Neutrophil (primary cell): ENCODE results near the gene PSIP1.

Experiments used
- H3K27ac ChIP-seq: fragments of 200-600 bp; sonication (generic); 2 replicates; pipeline ENCODE4 v1.5.1; 2016; ENCODE audit warnings: mild to moderate bottlenecking, moderate library complexity
- H3K27me3 ChIP-seq: fragments of 200-600 bp; sonication (generic); 2 replicates; pipeline ENCODE4 v1.6.0; 2016; ENCODE audit warnings: mild to moderate bottlenecking
- H3K36me3 ChIP-seq: fragments of 200-600 bp; sonication (generic); 2 replicates; pipeline ENCODE4 v1.5.1; 2017
- H3K4me1 ChIP-seq, 2 experiments: fragments of 200-600 bp in 1 of 2; sonication (generic) in 1 of 2; 1 replicate in 1 of 2; 2 replicates in 1 of 2; pipeline versions ENCODE4 v1.5.1 to v1.6.1; 2013 to 2016; ENCODE audit warnings: low read depth in 1 of 2, low read length in 1 of 2, mild to moderate bottlenecking in 1 of 2, moderate library complexity in 1 of 2; ENCODE audit not compliant: control insufficient read depth in 1 of 2, insufficient read depth in 1 of 2
- H3K4me3 ChIP-seq, 2 experiments: fragments of 200-600 bp in 1 of 2; sonication (generic) in 1 of 2; 1 replicate in 1 of 2; 2 replicates in 1 of 2; pipeline ENCODE4 v1.5.1; 2013 to 2016; ENCODE audit warnings: low read depth in 1 of 2, low read length in 1 of 2, mild to moderate bottlenecking in 1 of 2, moderate library complexity in 1 of 2
- H3K9me3 ChIP-seq: fragments of 200-600 bp; sonication (generic); 2 replicates; pipeline ENCODE4 v1.5.1; 2016
- CTCF ChIP-seq: fragments of 200-600 bp; sonication (generic); IDR thresholded peaks from 2 replicates; pipeline ENCODE4 v1.5.1; 2016; ENCODE audit warnings: antibody characterized with exemption

The PSIP1 gene

GRCh38 chr9:15485836-15486666 lies 24.7 kb downstream of the PSIP1 start:
- no peak overlapping the region for H3K27ac ChIP-seq
- H3K27me3 ChIP-seq = no peaks in the 10 kb centered on the region
- no peaks in the 10 kb centered on the region for H3K9me3 ChIP-seq
- H3K4me1 ChIP-seq = no peaks in the 10 kb centered on the region
- H3K36me3 ChIP-seq = peaks cover 73% of the 10 kb centered on the region
- H3K4me3 ChIP-seq = no peak overlapping the region
- TF ChIP-seq CTCF = no peak

GRCh38 chr9:15484802-15485201 lies 26.0 kb downstream of the PSIP1 start:
- Histone ChIP-seq H3K27me3 (no peaks in the 10 kb centered on the region), H3K36me3 (peaks cover 82% of the 10 kb centered on the region), H3K4me1 (no peaks in the 10 kb centered on the region), H3K4me3 (no peak overlapping the region), H3K27ac (no peak overlapping the region), H3K9me3 (no peaks in the 10 kb centered on the region)
- no peak for TF ChIP-seq CTCF

- Histone ChIP-seq H3K4me3 (no peak overlapping the region), H3K36me3 (peaks cover 75% of the 10 kb centered on the region), H3K4me1 (no peaks in the 10 kb centered on the region), H3K9me3 (no peaks in the 10 kb centered on the region), H3K27me3 (no peaks in the 10 kb centered on the region), H3K27ac (no peak overlapping the region)
- TF ChIP-seq CTCF = no peak
Measured at GRCh38 chr9:15482146-15482545, 28.6 kb downstream of the PSIP1 start.

- H3K4me1 ChIP-seq = no peaks in the 10 kb centered on the region
- H3K27me3 ChIP-seq = no peaks in the 10 kb centered on the region
- no peak overlapping the region for H3K27ac ChIP-seq
- H3K9me3 ChIP-seq = no peaks in the 10 kb centered on the region
- H3K4me3 ChIP-seq = no peak overlapping the region
- peaks cover 74% of the 10 kb centered on the region for H3K36me3 ChIP-seq
- no peak for TF ChIP-seq CTCF
Measured at GRCh38 chr9:15480028-15480427, 30.7 kb downstream of the PSIP1 start.

GRCh38 chr9:15475923-15476536 lies 34.7 kb downstream of the PSIP1 start:
- Histone ChIP-seq H3K36me3 (peaks cover 75% of the 10 kb centered on the region), H3K27me3 (no peaks in the 10 kb centered on the region)
- no peak for TF ChIP-seq CTCF

More at GRCh38 chr9:15475923-15476536, 34.7 kb downstream of the PSIP1 start:
- H3K4me1 ChIP-seq = no peaks in the 10 kb centered on the region
- H3K4me3 ChIP-seq = no peak overlapping the region
- H3K27ac ChIP-seq = no peak overlapping the region
- H3K9me3 ChIP-seq = no peaks in the 10 kb centered on the region
